ENCODE measurements around the gene THSD4. TPM values are rescaled to one million over a fixed set of nuclear protein-coding genes. Genes with fewer than 3 reads are reported as not detected.

Gene THSD4
- total RNA-seq, 4 donors from 2014 or later: 10.7 to 59.5 (median 49.0) TPM

- Histone ChIP-seq H3K27ac (no peak overlapping the region), H3K9me3 (no peaks in the 10 kb centered on the region), H3K36me3 (no peaks in the 10 kb centered on the region), H3K4me1 (no peaks in the 10 kb centered on the region), H3K27me3 (no peaks in the 10 kb centered on the region), H3K4me3 (no peak overlapping the region)
- no peak for DNase-seq
- TF ChIP-seq POLR2A (IDR thresholded peaks at IDR 0.05): no peak
- TF ChIP-seq, protein P1, sequence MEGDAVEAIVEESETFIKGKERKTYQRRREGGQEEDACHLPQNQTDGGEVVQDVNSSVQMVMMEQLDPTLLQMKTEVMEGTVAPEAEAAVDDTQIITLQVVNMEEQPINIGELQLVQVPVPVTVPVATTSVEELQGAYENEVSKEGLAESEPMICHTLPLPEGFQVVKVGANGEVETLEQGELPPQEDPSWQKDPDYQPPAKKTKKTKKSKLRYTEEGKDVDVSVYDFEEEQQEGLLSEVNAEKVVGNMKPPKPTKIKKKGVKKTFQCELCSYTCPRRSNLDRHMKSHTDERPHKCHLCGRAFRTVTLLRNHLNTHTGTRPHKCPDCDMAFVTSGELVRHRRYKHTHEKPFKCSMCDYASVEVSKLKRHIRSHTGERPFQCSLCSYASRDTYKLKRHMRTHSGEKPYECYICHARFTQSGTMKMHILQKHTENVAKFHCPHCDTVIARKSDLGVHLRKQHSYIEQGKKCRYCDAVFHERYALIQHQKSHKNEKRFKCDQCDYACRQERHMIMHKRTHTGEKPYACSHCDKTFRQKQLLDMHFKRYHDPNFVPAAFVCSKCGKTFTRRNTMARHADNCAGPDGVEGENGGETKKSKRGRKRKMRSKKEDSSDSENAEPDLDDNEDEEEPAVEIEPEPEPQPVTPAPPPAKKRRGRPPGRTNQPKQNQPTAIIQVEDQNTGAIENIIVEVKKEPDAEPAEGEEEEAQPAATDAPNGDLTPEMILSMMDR (IDR thresholded peaks at IDR 0.05): no peak
Observed at GRCh38 chr15:71128939-71129562, 13.8 kb downstream of the THSD4 start.

DNA sequence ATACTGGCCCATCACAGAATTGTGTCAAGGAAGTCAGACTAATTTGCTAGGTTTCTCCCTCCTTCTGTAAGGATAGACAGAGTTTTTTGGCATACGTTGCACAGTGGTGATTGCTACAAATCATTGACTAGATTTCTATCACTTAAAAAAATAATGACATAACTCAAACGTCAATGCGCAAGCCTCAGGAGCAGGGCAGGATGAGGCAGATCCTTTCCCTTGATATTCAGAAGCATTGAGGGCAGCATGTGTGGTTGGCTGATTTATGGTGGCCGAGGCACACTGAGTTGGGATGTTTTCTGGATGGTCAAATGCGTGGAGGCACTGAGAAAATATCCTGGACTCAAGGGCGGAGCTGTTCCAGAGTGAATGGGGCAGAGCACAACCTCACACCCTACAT, 14.4 kb downstream of the THSD4 start:
- H3K27ac ChIP-seq: no peak overlapping the region
- H3K4me1 ChIP-seq: no peaks in the 10 kb centered on the region
- H3K9me3 ChIP-seq: no peaks in the 10 kb centered on the region
- no peak for TF ChIP-seq POLR2A (IDR thresholded peaks at IDR 0.05)
- TF ChIP-seq, protein P1 (IDR thresholded peaks at IDR 0.05): no peak
- DNase-seq: no peak
- no peak overlapping the region for H3K4me3 ChIP-seq
- no peaks in the 10 kb centered on the region for H3K27me3 ChIP-seq
- no peaks in the 10 kb centered on the region for H3K36me3 ChIP-seq

- no peak overlapping the region for H3K4me3 ChIP-seq
Observed at GRCh38 chr15:71131601-71132362, 16.5 kb downstream of the THSD4 start.

DNA sequence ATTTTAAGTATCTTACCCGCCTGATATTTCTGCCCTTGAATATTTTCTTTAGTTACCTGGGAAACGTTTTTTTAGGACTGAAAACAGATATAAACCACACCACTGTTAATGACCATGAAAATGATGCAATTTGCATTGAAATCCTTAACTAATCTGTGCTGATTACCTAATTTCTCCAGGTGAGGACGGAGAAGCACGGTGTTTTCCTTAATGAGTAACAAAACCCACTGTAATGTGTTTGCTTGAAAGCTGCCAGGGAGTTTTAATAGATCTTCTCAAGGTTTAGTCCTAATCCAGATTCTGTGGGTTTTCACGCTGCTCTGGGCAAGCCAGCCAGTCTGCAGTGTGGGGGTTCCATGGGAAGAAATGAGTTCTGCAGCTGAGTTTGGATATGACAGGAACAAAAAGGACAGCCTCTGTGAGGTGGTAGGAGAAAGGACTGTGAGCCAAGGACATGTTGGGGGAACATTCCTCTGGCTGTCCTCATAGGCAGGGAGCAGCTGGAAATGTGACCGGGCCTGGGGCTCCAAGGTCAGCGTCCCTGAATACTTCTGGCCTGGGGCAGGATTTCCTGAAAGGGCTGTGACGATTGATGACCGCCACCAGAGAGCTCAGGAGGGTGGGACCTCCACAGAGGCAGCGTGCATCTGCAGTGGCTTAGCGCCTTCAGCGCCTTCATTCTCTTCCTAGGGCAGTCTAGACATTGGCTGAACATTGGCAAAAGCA, 18.6 kb downstream of the THSD4 start:
- DNase-seq: no peak
- no peak overlapping the region for H3K27ac ChIP-seq
- no peaks in the 10 kb centered on the region for H3K4me1 ChIP-seq
- TF ChIP-seq, protein P1 (IDR thresholded peaks at IDR 0.05): no peak
- no peaks in the 10 kb centered on the region for H3K9me3 ChIP-seq
- no peaks in the 10 kb centered on the region for H3K27me3 ChIP-seq
- H3K36me3 ChIP-seq: no peaks in the 10 kb centered on the region
- no peak overlapping the region for H3K4me3 ChIP-seq

More at GRCh38 chr15:71131601-71132362, 16.5 kb downstream of the THSD4 start:
- no peak for DNase-seq
- H3K36me3 ChIP-seq: no peaks in the 10 kb centered on the region
- H3K27me3 ChIP-seq: no peaks in the 10 kb centered on the region
- H3K27ac ChIP-seq: no peak overlapping the region
- H3K4me1 ChIP-seq: no peaks in the 10 kb centered on the region
- H3K9me3 ChIP-seq: no peaks in the 10 kb centered on the region
- TF ChIP-seq POLR2A (IDR thresholded peaks at IDR 0.05): no peak
- TF ChIP-seq, protein P1 (IDR thresholded peaks at IDR 0.05): no peak

- no peaks in the 10 kb centered on the region for H3K36me3 ChIP-seq
- TF ChIP-seq, protein P1 (IDR thresholded peaks at IDR 0.05): no peak
- no peak for TF ChIP-seq POLR2A (IDR thresholded peaks at IDR 0.05)
- no peaks in the 10 kb centered on the region for H3K27me3 ChIP-seq
- no peak for DNase-seq
- H3K4me1 ChIP-seq: no peaks in the 10 kb centered on the region
- H3K27ac ChIP-seq: no peak overlapping the region
- H3K9me3 ChIP-seq: no peaks in the 10 kb centered on the region
- H3K4me3 ChIP-seq: no peak overlapping the region
Observed at GRCh38 chr15:71136159-71136783, 21.0 kb downstream of the THSD4 start.
